ENCODE results near the gene BBS2. TPM values are rescaled to one million over a fixed set of nuclear protein-coding genes. Genes with fewer than 3 reads are reported as not detected.

BBS2 gene
- total and polyA plus RNA-seq, 9 of the 15 experiments (the other 6 are each of a cell fraction or from before 2014, with no cell fraction given): 4.2 to 22.7 (median 10.2) TPM

DNA sequence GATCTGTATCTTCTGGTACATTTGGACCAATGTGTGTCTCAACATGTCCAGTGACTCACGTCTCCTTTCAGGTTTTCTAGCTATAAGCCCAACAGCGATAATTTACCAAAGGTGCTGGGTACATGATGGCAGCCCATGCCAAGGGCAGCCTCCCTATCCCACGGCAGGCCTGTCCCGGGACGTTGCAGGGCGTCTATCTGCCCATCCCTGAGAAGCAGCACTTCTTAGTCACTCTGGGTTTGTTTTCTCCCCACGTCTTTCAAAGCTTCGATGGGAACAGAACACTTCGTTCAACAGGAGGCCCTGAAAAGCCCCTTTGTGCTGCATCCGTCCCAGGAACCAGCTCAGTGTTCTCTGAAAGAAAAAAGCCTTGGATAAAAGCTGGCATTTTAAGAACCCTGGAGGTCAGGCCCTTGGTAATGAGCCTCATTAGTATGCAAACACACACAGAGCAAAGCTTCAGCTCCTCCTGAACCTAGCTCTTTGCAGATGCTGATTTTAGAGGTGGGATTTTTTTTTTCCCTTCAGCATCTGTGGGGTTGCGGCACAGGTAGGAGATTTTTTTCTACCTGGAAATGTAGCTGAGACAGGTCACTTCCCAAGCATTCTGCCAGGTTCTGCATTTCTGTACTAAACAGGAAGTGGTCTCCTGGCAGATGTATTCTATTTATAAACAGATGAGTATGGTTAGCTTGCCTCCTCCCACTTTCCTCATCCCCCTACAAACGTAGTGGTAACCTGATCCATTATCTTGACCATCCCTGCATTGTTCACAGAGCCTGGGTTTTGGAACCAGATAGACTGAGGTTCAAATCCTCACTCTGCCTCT, 27.5 kb upstream of the BBS2 start:
- Histone ChIP-seq H3K36me3 (ENCODE audit: control insufficient read depth, insufficient read depth, low read length) (no peaks in the 10 kb centered on the region), H3K9me1 (ENCODE audit: control insufficient read depth, insufficient read depth, low read length) (peaks cover 4% of the 10 kb centered on the region), H3K4me3 (no peak overlapping the region), H3K27me3 (ENCODE audit: control insufficient read depth in 2 of 2, insufficient read depth in 2 of 2, low read length in 2 of 2) (peaks cover 26 to 45% of the 10 kb centered on the region in 2 experiments; a peak in 4 of 5 replicates), H3K27ac (ENCODE audit: extremely low read depth, low read depth, low read length) (no peak overlapping the region), H3K9me3 (replicated peaks; ENCODE audit: control insufficient read depth, insufficient read depth, low read depth, low read length) (no peaks in the 10 kb centered on the region), H3K79me2 (ENCODE audit: control insufficient read depth, insufficient read depth, low read length) (no peaks in the 10 kb centered on the region), H3K4me2 (ENCODE audit: insufficient read depth, low read length) (no peak overlapping the region), H2AFZ (ENCODE audit: low read depth, low read length) (no peak overlapping the region), H4K20me1 (replicated peaks; ENCODE audit: control insufficient read depth, insufficient read depth, low read length) (peaks cover 5% of the 10 kb centered on the region; the same call in 1 of the 2 replicates), H3K9ac (ENCODE audit: insufficient read depth in 1 of 2, low read depth in 2 of 2, low read length in 2 of 2) (no peak overlapping the region), H3K4me1 (replicated peaks in 1 of 2; ENCODE audit: control insufficient read depth in 2 of 2, insufficient read depth in 2 of 2, low read length in 2 of 2) (peaks cover 0 to 14% of the 10 kb centered on the region in 2 experiments; a peak in 2 of 5 replicates)
- in situ Hi-C loops (cut with MboI): no loop called here
- intact Hi-C loops (cut with micrococcal nuclease): no loop called here
- ATAC-seq: peak; percentile 32; the same call in 1 of the 3 replicates
- POLR2A ChIA-PET: interaction anchor here (0.7 to 1.2 kb wide), 3 partner anchors 24 to 198 kb away, joined by 3 to 4 read pairs (median 3); no protein-coding TSS in a partner anchor
- FAIRE-seq: peak; percentile 11
- CTCF ChIA-PET (ENCODE audit: low intra/inter-chr PET ratio): interaction anchor here (0.7 kb wide), 1 partner anchor 155 kb away, joined by 7 read pairs; no protein-coding TSS in a partner anchor
- BruUV-seq (replicated peaks): no TSS peak
- peak in 2 of 4 experiments; percentile 11 to 24 for DNase-seq (ENCODE audit: extremely low read depth in 1 of 4, low spot score in 3 of 4)
- WGBS (ENCODE audit: insufficient coverage, low coverage, missing lambda C conversion rate): 2% methylated on average over 12 of the region's 12 CpGs
- TF ChIP-seq HMG20A (CRISPR knock-in tag; conservative IDR thresholded peaks at IDR 0.05) (no peak), SMARCA5 (IDR thresholded peaks at IDR 0.05) (no peak), TAF15 (IDR thresholded peaks at IDR 0.05; ENCODE audit: low read depth, low read length) (no peak), CTCFL (IDR thresholded peaks at IDR 0.05; ENCODE audit: borderline replicate concordance, insufficient read depth, low read depth, low read length, poor library complexity, severe bottlenecking) (no peak), FOXP1 (CRISPR knock-in tag; IDR thresholded peaks at IDR 0.05) (no peak), GTF2A2 (tag; IDR thresholded peaks at IDR 0.05) (no peak), HDAC1 (IDR thresholded peaks at IDR 0.05) (no peak), SOX6 (IDR thresholded peaks at IDR 0.05) (peak; percentile 59), ZNF280B (CRISPR knock-in tag; IDR thresholded peaks at IDR 0.05) (no peak), POU5F1 (IDR thresholded peaks at IDR 0.05; ENCODE audit: borderline replicate concordance, low read depth, low read length, partially characterized antibody) (no peak), ZZZ3 (IDR thresholded peaks at IDR 0.05) (no peak), PTTG1 (tag; IDR thresholded peaks at IDR 0.05; ENCODE audit: low read depth) (no peak), SIX5 (IDR thresholded peaks at IDR 0.05; ENCODE audit: borderline replicate concordance in 1 of 2, insufficient read depth in 1 of 2, low read depth in 1 of 2, low read length in 2 of 2) (no peak), NR4A1 (CRISPR knock-in tag; IDR thresholded peaks at IDR 0.05) (no peak), NR4A1 (tag; IDR thresholded peaks at IDR 0.05) (no peak), ARID1B (IDR thresholded peaks at IDR 0.05) (no peak)

All from K562 (cell line).